Heart right ventricle (tissue), 16 donors: ENCODE measurements around the gene EHD1. TPM values are rescaled to one million over a fixed set of nuclear protein-coding genes. Genes with fewer than 3 reads are reported as not detected.

Experiments
- ATAC-seq, 8 donors: fragments of 200-7000 bp; cut with Tn5 transposase; one replicate each; pipeline ENCODE4 v1.9.1; 2020; ENCODE audit warnings: mild to moderate bottlenecking in 8 of 8, moderate library complexity in 8 of 8, moderate number of reproducible peaks in 1 of 8
- DNase-seq, 2 donors: peaks; one replicate each; pipeline ENCODE4 v3.0.0-alpha.2; 2020
- H3K27ac ChIP-seq, 10 donors: fragments of 200-600 bp; sonication (generic) in 2 of 10; one replicate each; pipeline versions ENCODE4 v1.5.0 to v1.8.0; 2020 to 2022; ENCODE audit warnings: mild to moderate bottlenecking in 3 of 10
- H3K27me3 ChIP-seq, 7 donors: fragments of 200-600 bp; one replicate each; pipeline ENCODE4 v1.8.0; 2021 to 2022; ENCODE audit warnings: mild to moderate bottlenecking in 2 of 7
- H3K36me3 ChIP-seq, 9 donors: fragments of 200-600 bp; sonication (generic) in 1 of 9; one replicate each; pipeline versions ENCODE4 v1.5.0 to v1.8.0; 2020 to 2022; ENCODE audit warnings: mild to moderate bottlenecking in 2 of 9
- H3K4me1 ChIP-seq, 9 donors: fragments of 200-600 bp; sonication (generic) in 1 of 9; one replicate each; pipeline versions ENCODE4 v1.5.0 to v1.8.0; 2020 to 2022; ENCODE audit warnings: mild to moderate bottlenecking in 4 of 9
- H3K4me3 ChIP-seq, 10 donors: fragments of 200-600 bp; sonication (generic) in 2 of 10; one replicate each; pipeline versions ENCODE4 v1.5.0 to v1.8.0; 2020 to 2022; ENCODE audit warnings: mild to moderate bottlenecking in 7 of 10, moderate library complexity in 2 of 10
- H3K9me3 ChIP-seq, 11 donors: fragments of 200-600 bp in 10 of 11; sonication (generic) in 2 of 11; one replicate each; pipeline versions ENCODE4 v1.5.0 to v1.8.0; 2013 to 2022; ENCODE audit warnings: mild to moderate bottlenecking in 2 of 11, control low read depth in 1 of 11, moderate library complexity in 1 of 11
- WGBS, 2 donors: extraction: QIAGEN DNeasy Blood & Tissue Kit; methylation state at CpG; one replicate each; pipeline ENCODE4 v1.1.7; 2013; ENCODE audit warnings: inconsistent platforms in 1 of 2; 5-methylcytosine and 5-hydroxymethylcytosine counted together
- intact Hi-C, 10 donors: fragments of 100-400 bp; cut with DNase I; formaldehyde crosslinking; loops; one replicate each; pipeline versions ENCODE4 v1.11.1 to v1.14.2; 2022
- polyA plus RNA-seq, 2 donors: library from polyadenylated mRNA; stranded (reverse); fragments of 200-250 nt; gene quantifications; one replicate each; pipeline ENCODE4 v1.2.3, GENCODE V29; 2013
- total RNA-seq, 10 donors: library from RNA; stranded (reverse); fragmentation: NEBNext Ultra II Directional in 3 of 10; extraction: Animal tissue kit (Norgen Biotek cat#: 25700) in 3 of 10; gene quantifications; one replicate each; pipeline versions ENCODE4 v1.2.1 to v1.2.4, GENCODE V29; 2021 to 2023
- TF ChIP-seq, protein P1 (sequence below), 9 donors: fragments of 200-600 bp; sonication (generic) in 2 of 9; IDR thresholded peaks; one replicate each; pipeline versions ENCODE4 v1.5.0 to v1.8.0; 2021 to 2022; ENCODE audit warnings: antibody characterized with exemption in 9 of 9, mild to moderate bottlenecking in 5 of 9, moderate library complexity in 1 of 9
- donor health status: Arrhythmogenic right ventricular cardiomyopathy.
- donor health status: ischemic (EF 13 %, LVEDD 7.1; RV severe dilation, severe dysfunction).
- donor health status: healthy with polysubstance abuse.
- donor health status: DM: no; HTN: yes; CAD: no.
- donor health status: DM: no; HTN: no; CAD: no.
- donor health status: ischemic (EF 25% LVEDD 6.9; RV normal size, moderate dysfunction).
- donor health status: ischemic (EF 25% LVEDD 5.7; RV mildly dilated, moderate dysfunction).
- donor health status: healthy.
- donor health status: DM: yes; HTN: yes; CAD: no.
- donor health status: Ischemic cardiomyopathy.
- donor health status: ischemic (EF 35%, LVEDD 5.7; RV mildly dilated, moderate dysfunction).
- donor health status: nonischemic (EF 11% LVEDD 7.7; RV severe dilation, severe dysfunction).
- donor health status: DM: yes; HTN: yes; CAD: no.
- donor health status: PGD.
- donor health status: ischemic (EF 29% LVEDD 5.4; RV normal size, mild dysfunction).
- donor health status: nonischemic (EF 23%, LVEDD 6.1; RV moderate dilation, normal function).

The EHD1 gene
- total and polyA plus RNA-seq, 12 donors, result 26.0 to 73.1 (median 41.1) TPM

DNA sequence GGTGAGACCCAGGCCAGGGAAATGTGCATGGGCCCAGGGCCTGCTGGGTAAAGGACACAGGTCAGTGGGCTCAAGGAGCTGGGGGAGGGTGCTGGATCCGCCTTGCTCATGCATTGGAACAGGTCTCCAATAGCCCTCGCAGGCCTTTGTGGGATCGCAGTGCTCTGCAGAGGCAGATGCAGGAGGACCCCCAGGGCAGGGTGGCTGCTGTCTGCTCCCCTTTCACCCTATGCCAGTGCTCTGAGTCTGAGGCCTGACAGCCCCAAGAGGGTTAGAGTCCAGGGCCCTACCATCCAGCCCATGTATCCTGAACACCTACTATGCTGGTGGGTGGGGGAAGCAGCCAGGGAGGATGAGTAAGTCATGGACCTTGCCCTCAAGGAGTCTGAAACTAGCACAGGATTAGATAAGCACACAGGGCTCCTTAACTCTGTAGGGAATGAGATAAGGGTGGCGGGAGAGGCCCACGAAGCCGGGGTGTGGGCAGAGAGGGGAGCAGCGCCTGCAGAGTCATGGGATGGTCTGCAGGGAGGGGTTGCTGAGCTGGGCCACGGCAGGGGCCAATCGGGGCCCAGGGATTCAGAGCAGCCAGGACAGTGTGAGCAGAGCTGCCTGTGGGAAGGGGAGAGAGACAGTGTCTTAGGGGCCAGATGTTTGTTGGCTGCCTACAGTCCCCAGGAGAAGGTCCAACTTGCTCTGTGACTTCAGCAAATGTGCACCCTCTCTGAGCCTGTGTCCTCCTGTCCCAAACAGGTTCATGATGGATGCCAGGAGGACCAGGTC, 10.5 kb upstream of the EHD1 start:
- 59 to 60% methylated on average over 9 of the region's 9 CpGs for WGBS, 2 donors
- DNase-seq, result no peak
- no peak overlapping the region for H3K4me3 ChIP-seq
- intact Hi-C loops, result loop anchor here in 2 of 10 donors (2.0 to 10.0 kb wide), 2 partner anchors 40 to 1106 kb away; no protein-coding TSS in a partner anchor
- H3K4me1 ChIP-seq, result peaks cover 9 to 54% (median 37%) of the 10 kb centered on the region in 9 donors
- ATAC-seq, result no peak
- no peaks in the 10 kb centered on the region for H3K9me3 ChIP-seq
- H3K36me3 ChIP-seq, result no peaks in the 10 kb centered on the region
- TF ChIP-seq, protein P1, sequence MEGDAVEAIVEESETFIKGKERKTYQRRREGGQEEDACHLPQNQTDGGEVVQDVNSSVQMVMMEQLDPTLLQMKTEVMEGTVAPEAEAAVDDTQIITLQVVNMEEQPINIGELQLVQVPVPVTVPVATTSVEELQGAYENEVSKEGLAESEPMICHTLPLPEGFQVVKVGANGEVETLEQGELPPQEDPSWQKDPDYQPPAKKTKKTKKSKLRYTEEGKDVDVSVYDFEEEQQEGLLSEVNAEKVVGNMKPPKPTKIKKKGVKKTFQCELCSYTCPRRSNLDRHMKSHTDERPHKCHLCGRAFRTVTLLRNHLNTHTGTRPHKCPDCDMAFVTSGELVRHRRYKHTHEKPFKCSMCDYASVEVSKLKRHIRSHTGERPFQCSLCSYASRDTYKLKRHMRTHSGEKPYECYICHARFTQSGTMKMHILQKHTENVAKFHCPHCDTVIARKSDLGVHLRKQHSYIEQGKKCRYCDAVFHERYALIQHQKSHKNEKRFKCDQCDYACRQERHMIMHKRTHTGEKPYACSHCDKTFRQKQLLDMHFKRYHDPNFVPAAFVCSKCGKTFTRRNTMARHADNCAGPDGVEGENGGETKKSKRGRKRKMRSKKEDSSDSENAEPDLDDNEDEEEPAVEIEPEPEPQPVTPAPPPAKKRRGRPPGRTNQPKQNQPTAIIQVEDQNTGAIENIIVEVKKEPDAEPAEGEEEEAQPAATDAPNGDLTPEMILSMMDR (IDR thresholded peaks at IDR 0.05), result no peak
- H3K27me3 ChIP-seq, result no peaks in the 10 kb centered on the region
- peak overlapping the region in 2 of 10 donors; percentile 64 to 77 for H3K27ac ChIP-seq

DNA sequence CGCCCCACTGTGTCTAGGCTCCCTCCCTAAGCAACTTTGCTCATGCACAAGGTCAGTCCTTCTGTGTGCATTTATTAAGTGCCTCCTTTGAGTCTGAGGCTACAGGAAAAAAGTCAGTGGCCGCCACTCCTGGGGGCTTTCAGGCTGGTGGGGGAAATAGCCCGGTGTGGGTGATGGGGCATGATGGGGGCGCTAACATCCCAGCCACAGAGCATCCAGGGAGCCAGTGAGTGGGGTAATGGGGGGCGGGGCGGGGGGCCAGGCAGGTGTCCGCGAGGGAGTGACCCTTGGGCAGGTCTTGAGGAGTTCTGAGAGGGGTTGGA, 9.9 kb upstream of the EHD1 start:
- Histone ChIP-seq H3K4me1 (peaks cover 9 to 48% (median 31%) of the 10 kb centered on the region in 9 donors), H3K9me3 (no peaks in the 10 kb centered on the region), H3K36me3 (no peaks in the 10 kb centered on the region), H3K27me3 (no peaks in the 10 kb centered on the region), H3K4me3 (peak overlapping the region in 6 of 10 donors; percentile 21 to 42 (median 34)), H3K27ac (peak overlapping the region in 9 of 10 donors; percentile 10 to 83 (median 64))
- intact Hi-C loops, result loop anchor here in 2 of 10 donors (2.0 to 10.0 kb wide), 2 partner anchors 40 to 1106 kb away; no protein-coding TSS in a partner anchor
- TF ChIP-seq, protein P1 (IDR thresholded peaks at IDR 0.05), result no peak
- 69 to 71% methylated on average over 8 of the region's 8 CpGs for WGBS, 2 donors
- no peak for DNase-seq
- ATAC-seq, result no peak

DNA sequence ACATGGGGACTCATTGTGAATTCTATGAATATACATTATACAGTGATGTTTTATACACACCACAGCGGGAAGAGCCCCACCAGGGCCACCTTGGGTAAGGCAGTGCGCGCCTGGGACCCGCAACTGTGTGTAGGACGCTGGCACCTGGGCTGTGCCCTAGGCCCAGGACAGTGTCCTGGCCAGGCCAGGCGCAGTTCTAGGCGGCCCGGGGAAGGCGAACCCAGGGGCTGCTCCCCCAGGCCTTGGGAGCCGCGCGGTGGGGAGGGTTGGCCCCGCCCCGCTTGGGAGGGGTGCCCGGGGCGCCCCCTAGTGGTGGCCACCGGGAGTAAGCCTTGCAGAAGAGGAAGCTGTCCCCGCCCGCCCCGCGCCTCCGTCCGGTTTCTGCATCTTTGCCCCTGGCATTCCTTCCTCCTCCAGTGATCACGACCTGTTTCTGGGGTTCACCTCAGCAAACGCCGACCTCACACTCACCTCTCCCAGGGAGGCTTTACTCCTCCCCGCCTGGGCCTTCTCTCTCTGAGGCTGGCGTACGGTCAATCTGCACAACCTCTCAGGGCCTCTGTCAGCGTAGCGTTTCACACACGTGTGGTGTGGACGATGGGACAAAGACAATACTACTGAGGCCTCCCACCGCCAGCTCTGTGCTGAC, 9.5 kb upstream of the EHD1 start:
- Histone ChIP-seq H3K4me3 (peak overlapping the region in 7 of 10 donors; percentile 21 to 42 (median 34)), H3K4me1 (peaks cover 9 to 45% (median 26%) of the 10 kb centered on the region in 9 donors), H3K9me3 (no peaks in the 10 kb centered on the region), H3K27me3 (no peaks in the 10 kb centered on the region), H3K36me3 (no peaks in the 10 kb centered on the region), H3K27ac (peak overlapping the region; percentile 10 to 83 (median 62))
- peak; percentile 83 to 96 (median 92) for ATAC-seq
- intact Hi-C loops, result loop anchor here in 3 of 10 donors (2.0 to 10.0 kb wide), 3 partner anchors 39 to 1107 kb away; partner anchors contain the start of gene CDC42BPG (in 1 of the 3)
- TF ChIP-seq, protein P1 (IDR thresholded peaks at IDR 0.05), result peak; percentile 98 to 100 (median 99)
- 13 to 14% methylated on average over 33 to 34 of the region's 34 CpGs for WGBS, 2 donors
- DNase-seq, result peak; percentile 80 to 90

DNA sequence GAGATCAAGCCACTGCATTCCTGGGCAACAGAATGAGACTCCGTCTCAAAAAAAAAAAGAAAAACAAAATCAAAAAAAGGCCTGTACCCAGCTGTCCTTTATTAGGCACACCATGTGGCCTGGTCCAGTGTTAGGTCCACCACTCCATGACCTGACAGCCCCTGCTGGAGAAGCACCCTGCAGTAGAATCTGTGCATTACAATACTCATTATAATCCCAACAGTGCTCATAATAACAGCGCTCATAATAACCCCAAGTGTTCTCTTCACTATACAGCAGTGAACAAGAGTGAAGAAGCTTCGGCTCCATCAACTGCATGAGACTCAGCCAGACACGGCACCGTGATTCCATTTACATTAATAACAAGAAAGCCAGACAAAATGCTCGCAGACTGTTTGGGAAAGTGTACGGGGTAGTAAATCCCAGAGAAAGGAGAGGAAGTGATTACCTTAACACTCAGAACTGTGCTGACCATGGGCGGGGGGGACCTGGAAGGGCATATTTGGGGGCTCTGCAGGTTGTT, 8.9 kb upstream of the EHD1 start:
- intact Hi-C loops, result loop anchor here in 2 of 10 donors (2.0 to 10.0 kb wide), 2 partner anchors 42 to 1108 kb away; partner anchors contain the start of gene CDC42BPG (in 1 of the 2)
- Histone ChIP-seq H3K9me3 (no peaks in the 10 kb centered on the region), H3K27me3 (no peaks in the 10 kb centered on the region), H3K4me3 (peak overlapping the region in 4 of 10 donors; percentile 21 to 39 (median 28)), H3K36me3 (no peaks in the 10 kb centered on the region), H3K27ac (peak overlapping the region; percentile 10 to 83 (median 62)), H3K4me1 (peaks cover 5 to 39% (median 21%) of the 10 kb centered on the region in 9 donors)
- TF ChIP-seq, protein P1 (IDR thresholded peaks at IDR 0.05), result no peak
- DNase-seq (no peak), ATAC-seq (no peak)
- WGBS, 2 donors, result 86% methylated on average over 8 of the region's 8 CpGs
